NCI-H748 (cell line): ENCODE data around the gene INTS1.

Source experiments
- DNase-seq: peaks from one replicate; lab custom pipeline; 2025; ENCODE audit not compliant: unreplicated experiment; lab: John Stamatoyannopoulos, UW

INTS1 gene

DNA sequence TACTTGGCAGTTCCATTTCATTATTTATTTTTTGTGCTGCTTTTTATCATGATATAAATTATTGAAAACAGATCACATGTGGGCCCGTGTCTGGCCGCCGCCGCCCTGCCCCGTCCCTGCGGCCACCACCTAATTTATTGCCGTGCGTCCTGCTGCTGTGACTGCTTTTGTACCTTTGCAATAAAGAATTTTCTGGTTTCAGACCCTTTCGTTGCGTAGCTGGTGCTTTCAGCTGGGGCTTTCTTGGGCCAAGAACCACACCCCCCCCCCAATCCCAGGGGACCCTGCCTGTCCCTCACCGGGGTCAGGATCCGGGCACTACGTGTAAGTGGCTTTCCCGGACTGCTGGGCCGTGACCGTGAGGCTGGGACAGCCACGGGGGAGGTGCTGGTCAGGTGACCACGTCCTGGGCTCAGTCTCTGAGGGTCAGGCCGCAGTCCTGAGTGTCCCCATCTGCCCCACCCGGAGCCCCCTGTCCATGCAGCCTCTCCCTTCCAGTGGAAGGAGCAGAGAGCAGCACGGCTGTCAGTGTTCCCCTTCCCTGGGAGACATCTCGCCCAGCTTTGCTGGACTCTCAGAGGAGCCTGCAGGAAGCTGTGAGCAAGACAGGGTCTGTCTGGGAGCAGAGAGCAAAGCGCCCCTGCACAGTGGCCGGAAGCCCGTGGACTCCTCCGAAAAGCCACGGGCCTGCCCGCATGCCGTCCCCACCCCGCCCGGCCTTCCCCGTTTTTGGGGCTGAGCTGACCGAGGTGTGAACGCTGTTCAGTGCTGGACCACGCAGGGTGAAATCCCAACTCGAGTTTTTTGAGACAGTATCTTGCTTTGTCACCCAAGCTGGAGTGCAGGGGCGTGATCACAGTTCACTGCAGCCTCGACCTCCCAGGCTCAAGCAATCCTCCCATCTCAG is 38.9 kb upstream of the INTS1 start:
- DNase-seq, result no peak

DNA sequence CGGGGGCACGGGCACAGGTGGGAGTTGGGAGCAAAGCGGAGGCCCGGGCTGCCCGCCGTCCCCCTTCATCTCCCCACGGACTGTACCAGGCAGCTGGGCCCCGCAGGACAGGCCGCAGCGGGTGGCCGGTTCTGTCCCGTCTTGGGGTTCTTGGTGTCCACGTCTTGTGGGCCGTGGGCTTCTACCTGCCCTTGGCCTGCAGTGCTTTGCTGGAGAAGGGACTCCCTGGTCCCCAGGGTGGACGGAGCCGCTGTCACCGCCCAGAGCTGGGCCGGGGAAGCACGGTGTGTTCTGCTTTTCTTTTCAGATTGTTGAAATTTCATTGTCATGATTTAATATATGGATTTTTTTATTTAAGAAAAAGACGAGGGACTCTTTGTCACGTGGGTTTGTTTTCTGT is 38.1 kb upstream of the INTS1 start:
- DNase-seq, result no peak

DNA sequence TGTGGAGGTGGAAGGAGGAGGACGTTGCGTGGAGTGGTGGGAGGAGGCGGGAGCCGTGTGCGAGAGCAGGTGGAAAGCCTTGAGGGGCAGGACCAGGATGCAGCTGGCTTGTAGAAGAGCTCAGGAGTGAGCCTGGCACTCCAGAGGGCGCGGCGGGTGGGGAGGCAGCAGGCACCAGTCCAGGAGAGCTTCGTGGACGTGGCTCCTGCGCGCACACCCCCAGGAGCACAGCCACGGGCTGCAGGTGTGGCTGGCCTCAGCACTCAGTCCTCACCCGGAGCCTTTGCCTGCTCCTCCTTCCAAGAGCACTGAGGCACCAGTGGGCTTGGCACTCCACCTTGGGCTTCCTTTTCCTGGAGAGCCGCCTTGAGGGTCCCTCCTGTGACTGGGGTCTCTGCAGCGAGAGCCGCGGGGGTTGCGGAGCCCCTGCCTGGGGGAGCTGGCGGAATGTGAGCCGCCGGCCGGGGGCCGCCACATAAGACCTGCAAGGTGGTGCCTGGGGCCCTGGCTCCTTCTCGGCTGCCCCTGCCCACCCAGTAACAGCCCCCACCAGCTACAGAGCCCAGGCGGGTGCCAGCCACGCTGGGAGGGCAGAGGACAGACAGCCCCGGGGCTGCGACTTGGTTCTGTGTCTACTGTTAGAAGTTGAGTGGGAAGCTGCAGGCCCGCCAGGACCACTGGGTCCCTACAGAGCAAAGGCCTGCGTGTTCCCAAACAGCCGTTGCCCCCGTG is 37.4 kb upstream of the INTS1 start:
- no peak for DNase-seq

DNA sequence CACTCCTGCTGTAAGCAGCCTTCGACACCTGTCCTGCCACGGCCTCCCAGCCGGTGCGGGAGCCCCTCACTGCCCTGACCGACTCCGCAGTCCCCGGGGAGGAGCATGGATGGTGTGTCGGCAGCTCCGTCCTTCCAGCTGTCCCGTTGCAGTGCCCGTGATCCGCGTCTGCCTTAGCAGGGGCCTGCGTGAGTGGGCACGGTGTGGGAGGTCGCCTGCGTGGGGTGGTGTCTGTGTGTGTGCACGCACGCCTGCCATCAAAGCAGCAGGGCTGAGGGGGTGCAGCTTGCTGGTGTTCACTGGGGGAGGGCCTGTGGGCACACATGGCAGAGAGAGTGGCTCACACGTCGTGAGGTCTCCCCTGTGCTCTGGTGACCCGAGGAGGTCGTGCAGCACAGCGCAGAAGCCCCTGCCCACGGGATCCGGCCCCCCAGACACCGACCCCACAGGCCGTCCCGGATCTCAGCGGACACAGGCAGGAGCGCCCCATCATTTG is 36.6 kb upstream of the INTS1 start:
- DNase-seq, result no peak

DNA sequence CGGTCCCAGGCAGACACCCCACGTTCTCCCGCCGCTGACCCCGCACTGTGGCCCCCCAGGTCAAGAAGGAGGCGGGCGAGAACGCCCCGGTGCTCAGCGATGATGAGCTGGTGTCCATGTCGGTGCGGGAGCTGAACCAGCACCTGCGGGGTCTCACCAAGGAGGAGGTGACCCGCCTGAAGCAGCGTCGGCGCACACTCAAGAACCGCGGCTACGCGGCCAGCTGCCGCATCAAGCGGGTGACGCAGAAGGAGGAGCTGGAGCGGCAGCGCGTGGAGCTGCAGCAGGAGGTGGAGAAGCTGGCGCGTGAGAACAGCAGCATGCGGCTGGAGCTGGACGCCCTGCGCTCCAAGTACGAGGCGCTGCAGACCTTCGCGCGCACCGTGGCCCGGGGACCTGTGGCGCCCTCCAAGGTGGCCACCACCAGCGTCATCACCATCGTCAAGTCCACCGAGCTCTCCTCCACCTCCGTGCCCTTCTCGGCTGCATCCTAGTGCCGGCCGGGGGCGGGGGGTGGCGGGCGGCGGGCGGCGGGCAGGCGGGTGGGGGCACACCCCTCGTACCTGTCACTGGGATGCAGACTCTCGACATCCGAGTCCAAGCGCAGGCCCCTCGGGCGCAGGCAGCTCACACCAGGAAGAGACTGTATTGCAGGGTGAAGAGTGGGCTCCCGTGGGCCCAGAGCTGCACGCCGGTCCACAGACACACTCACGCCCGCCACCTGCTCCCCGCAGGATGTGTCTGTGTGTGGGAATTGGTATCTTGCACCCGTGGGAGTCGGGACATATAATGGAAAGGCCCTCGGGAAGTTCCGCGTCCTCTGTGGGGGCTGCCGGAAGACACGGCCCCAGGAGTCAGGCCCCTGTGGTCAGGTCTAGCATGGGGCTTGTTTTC is 35.9 kb upstream of the INTS1 start:
- DNase-seq, result no peak

DNA sequence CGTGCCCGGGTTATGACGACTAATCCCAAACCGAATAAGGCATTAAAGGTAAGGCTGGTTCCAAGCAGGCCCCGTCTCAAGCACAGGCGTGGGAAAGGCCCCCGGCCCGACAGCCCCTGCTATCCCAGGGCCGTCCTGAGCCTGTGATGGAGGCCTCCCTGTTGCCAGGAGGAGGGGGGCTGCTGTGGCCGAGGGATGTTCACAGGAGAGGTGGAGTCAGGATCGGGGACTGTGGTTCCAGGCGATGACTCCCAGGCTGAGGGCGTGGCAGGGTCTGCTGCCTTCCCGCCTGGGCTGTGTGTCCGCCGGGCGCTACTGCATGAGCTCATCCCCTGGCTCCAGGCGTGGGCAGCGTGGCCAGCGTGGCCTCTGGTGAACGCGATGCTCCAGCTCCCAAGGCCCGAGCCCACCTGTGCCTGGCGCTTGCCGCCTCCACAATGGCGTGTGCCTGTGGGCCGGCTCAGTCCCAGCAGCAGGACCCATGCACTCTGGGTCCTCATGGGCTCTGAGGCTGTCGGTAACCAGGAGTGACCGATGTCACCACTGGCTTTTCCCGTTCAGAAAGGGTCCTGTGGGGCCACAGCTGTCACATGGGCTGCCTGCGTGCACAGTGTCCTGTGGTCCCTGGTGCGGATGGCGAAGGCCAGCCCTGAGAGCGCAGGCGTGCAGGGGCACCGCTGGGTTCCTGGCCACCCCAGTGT is 35.1 kb upstream of the INTS1 start:
- no peak for DNase-seq

DNA sequence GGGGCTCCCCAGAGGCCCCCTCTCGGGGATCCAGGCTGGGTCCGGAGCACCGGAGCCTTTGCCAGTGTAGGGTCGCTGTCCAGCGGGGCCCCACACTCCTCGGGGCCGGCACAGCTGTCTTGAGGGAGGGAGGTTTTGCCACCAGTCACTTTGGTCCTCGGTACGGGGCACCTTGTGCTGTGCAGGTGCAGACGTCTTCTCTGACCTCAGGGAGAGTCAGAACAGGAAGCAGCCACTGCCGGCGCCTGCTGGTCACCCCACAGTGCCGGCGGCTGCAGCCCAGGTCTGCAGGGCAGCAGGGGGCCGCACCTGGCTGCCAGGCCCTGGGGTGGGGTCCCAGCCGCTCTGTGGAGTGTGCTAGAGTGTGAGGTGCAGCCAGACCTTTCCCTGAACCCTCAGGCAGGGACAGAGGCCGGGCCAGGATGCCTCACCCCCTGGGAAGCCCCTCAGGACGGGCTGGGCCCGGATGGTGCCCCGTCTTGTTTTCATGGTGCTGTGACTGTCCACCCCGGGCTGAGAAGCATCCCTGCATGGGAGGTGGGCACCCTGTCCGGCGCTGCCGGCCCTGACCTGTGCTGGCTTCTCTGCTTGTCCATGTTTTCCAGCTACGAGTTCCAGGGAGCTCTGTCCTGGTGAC is 34.5 kb upstream of the INTS1 start:
- DNase-seq, result no peak

DNA sequence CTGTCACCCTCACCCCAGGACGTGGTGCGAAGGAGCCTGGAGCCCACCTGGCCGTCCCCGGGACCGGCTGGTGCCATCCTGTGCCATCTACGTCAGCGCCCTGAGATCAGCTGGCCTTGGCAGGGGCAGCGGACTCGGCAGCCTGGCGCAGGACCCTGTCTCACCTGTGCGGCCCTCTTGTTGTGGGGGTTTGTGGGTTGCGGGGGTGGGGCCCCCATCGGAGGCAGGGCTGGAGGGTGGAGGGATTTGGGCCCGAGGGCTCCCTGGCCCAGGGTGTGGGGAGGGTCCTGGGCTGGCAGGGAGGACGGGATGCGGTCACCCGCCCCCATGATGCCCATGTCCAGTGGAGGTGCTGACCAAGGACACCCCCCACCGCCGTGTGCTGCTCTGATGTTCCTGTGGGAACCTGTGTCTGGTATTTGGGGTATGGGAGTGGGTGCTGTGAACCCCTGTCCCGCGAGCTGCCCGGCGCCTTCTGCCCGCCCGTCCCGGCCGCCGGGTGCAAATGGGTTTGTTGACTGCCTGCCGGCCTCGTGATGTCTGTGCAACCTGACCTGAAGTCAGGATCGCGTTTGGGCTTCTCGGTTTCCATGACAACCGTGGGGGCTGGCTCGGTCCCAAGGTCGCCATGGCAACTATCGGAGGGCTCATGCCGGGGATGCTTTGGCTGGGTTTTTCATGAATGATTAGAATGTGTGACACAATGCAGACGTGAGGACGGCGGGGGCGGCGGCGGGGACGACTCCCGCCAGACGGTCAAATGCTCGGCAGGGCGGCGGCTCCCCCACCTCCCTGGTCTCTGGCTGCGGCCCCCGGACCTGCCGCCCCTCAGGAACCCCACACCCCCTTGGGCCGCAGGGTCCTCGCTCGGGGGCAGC is 33.6 kb upstream of the INTS1 start:
- DNase-seq, result peak; percentile 84

DNA sequence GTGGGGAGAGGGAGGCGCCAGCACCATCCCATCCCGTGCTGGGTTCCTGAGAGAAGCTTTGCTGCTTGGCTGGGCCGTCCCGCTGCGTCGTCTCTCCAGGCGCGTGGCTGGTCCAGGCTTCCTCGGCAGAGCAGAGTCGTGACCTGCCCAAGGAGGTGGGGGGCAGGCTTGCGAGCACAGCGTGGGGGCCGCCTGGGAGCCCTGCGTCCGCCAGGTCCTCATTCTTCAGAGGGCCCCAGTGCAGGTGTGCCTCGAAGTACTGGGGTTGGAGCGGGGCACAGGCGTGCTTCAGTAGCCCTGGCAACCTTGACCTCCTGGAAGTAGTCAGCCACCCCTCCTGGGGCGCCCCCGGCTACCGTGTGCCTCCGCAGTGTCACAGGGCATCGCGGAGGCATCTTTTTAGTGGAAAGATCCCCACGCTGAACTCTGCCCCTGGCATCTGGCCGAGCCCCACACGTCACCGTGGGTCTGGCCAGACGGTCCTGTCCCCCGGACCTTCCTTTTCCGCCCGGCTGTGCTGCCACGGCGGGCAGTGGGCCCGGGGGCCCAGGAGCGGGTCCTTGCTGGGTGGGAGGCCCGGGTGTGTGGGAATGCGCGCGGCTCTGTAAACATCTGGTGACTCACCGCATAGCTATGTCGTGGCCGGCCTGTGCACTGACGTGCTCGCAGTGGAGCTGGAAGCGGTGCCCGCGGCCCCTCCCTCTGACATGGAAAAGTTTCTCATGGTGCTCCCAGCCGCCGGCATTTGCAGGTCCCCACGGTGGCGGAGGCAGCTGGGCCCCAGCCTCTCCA is 32.8 kb upstream of the INTS1 start:
- no peak for DNase-seq

DNA sequence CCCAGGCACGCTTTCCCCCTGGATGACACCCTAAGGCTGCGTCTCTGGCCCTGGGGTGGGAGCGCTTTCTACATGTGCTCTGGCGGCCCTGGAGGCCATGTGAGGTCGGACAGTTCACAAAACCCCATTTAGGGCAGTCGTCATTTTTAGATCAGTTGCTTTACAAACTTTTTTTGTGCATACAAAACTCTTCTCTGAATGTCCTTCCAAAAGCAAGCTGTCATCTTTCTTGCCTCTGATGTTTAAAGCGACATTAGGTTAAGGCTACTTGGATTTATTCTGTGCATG is 32.2 kb upstream of the INTS1 start:
- DNase-seq, result no peak

DNA sequence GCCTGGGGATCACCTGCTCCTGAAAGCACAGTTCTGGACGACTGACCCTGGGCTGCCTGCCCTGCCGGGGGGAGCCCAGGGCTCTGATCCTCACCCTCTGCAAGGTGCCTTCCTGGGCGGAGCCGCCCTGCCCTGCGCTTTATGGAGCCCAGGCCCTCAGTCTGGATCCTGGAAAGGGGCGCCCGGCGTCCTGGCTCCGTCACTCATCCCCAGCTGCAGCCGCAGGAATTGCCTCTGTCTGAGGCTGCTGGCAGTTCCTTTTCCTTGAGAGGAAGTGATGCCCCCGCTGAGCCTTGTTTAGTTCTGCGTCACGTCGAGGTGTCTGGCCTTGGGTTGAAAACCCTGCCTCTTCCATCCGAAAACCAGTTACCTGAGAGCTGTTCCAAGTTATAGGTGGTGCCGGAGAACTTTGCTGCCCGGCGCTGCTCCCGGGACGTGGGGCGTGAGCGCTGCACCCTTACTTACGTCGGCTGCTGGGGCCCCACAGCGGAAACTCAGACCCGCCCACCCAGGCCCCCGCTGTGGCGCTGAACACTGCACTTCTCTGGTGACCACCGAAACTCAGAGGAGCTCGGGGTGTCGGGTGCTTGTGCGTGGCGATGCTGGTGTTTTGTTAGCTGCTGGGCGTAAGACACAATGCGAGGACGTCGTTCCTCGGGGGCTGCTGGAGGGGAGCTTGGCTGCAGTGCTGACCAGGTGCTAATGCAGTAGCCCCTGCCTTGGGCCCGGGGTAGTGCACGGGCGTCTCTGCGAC is 31.7 kb upstream of the INTS1 start:
- no peak for DNase-seq

DNA sequence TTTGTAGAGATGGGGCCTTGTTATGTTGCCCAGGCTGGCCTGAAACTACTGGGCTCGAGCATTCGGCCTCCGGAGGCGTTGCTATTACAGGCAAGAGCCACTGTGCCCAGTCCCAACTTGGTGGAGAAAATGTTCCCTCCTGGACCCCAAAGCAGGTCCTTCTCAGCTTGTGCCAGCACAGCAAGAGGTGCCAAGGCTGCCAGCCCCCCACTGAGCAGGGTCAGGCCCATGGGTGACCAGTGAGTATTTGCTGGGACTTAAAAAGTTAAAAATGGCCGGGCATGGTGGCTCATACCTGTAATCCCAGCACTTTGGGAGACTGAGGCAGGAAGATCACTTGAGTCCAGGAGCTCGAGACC is 30.9 kb upstream of the INTS1 start:
- no peak for DNase-seq

DNA sequence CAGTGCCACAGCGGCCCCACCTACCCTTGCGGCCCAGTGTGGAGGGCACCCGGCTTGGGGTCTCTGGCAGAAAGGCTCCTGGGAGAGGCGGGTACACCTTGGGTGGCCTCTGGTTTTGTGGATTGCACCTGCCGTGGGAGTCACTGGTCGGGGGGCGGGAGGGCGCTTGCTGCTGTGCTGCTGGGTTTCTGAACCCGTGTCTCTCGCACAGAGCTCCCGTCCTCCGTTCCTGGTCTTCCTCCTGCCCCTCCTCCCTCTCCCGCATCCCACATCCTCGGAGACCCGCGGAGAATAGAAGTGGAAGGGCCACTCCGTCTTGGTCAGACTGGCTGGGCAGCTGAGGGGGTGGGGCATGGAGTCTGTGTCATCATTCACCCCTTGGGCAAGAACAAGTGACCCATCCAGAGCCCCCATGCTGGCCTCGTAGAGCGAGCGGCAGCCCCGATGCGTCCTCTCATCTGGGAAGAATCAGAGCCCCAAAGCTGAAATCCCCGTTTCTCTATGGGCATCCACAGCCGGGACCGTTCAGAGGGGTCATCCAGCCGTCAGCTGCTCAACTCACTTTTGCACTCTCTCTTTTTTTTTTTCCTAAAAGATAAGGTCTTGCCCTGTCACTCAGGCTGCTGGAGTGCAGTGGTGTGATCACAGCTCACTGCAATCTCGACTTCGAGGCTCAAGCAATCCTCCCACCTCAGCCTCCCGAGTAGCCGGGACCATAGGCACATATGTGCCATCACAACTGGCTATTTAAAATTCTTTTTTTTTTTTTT is 30.3 kb upstream of the INTS1 start:
- DNase-seq, result no peak

DNA sequence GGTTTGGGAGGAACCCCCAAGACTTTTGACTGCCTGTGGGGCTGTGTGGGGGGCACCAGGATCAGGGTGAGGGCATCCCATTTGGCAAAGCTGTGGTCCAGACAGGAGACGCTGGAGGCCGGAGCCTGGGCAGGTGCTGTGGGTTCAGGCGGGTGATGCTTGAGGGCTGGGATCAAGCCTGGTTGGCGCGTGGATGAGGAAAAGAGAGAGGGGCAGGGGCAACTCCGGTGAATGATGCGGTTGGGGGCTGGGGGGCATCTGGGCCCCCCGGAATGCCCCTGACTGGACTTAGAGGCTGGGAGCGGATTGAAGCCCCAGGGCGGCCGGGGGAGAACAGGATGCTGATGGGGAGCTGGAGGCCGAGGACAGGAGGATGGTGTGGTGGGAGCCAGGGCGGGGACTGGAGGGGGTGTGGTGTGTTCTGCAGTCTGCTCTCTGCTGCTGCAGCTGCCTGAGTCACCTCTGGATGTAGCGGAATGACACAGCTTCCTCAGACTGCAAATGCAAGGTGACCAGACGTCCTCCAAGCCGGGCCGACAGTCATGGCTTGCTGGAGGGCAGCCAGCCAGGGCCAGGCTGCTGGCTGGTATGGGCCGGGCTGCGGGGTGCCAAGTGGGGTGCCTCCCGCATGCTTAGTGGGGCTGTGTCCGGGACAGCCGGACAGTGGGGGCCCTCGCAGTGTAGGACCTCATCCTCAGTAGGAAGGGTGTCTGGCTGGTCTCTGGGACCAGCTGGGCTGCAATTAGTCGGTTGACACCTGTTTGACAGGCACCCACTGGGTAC is 29.5 kb upstream of the INTS1 start:
- no peak for DNase-seq

DNA sequence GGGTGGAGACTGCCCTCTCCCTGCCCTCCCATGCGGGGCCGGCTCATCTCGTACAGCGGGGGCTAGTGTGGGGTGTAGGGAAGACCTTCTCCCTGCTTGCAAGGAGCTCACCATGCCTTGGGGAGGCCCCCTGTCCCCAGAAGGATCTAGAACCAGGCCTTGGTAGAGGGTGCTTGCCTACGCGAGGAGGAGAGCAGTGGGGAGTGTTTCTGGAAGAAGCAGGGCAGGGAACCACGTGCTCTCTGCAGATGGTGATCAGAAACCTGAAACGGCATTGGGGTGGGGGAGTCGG is 29.0 kb upstream of the INTS1 start:
- no peak for DNase-seq

DNA sequence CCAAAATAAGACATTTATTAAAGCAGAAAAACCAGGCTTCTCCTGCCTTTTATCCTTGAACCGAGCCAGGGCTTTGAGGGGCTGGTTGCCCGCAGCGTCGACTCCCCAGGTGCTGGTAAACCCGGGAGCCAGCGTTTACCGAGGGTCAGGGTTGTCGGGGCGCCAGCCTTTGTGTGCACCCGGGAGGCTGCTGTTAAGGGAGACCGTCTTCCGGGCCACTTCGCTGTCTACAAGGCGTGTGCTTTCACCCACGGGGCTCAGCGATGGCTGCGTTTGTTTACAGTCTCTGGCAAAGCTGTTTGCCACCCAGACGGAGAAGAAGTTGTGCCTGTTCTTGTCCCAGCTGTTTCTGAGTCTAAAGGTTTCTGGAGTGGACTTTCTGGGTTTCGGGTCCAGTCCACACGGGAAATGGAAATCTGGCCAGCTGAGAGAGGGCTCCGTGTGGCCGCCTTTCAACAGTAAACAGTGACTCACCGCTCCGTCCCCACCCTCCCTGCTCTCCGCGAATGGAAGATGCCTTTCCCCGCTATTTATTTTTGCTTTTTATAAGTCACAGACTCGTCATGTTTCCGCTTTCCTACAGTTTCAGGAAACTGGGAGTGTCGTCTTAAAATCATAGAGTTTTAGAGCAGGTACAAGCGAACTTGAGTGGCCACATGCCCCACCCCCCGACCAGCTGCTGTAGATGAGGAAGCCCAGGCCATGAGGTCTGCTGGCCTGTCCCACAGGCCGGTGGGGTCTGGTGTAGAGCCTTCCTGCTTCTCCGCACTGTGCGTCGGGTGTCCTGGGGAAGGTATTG is 28.5 kb upstream of the INTS1 start:
- DNase-seq, result peak; percentile 46
